K562 (cell line): Measurements from ENCODE around the gene SYNPO. TPM values are rescaled to one million over a fixed set of nuclear protein-coding genes. Genes with fewer than 3 reads are reported as not detected.

Experiments
- CUX1 ChIP-seq: fragments of 200-800 bp; sonication (Bioruptor generic); IDR thresholded peaks from 2 replicates; pipeline ENCODE4 v1.6.1; 2016; ENCODE audit warnings: missing genetic modification characterization, missing compliant biosample characterization
- GTF2E2 ChIP-seq: fragments of 200-800 bp; sonication (Bioruptor generic); IDR thresholded peaks from 2 replicates; pipeline ENCODE4 v1.6.1; 2016; ENCODE audit warnings: missing genetic modification characterization, missing compliant biosample characterization
- U2AF2 ChIP-seq: fragments of 200-400 bp; formaldehyde crosslinking; optimal IDR thresholded peaks from 2 replicates; pipeline ENCODE3; 2017; ENCODE audit warnings: low read depth, mild to moderate bottlenecking, low read length
- ZNF699 ChIP-seq: fragments of 250-450 bp; sonication (Bioruptor Pico); IDR thresholded peaks from 2 replicates; pipeline ENCODE4 v1.8.0; 2021; ENCODE audit warnings: mild to moderate bottlenecking, moderate library complexity; ENCODE audit not compliant: insufficient replicate concordance
- polyA plus RNA-seq, 8 experiments: library from polyadenylated mRNA; depleted of rRNA in 4 of 8; stranded (reverse) in 5 of 8; unstranded in 3 of 8; fragments of >200 nt; fragmentation: Nextera tagmentation in 2 of 8; fragmentation: Illumina TruSeq in 1 of 8; extraction: Ambion mirVana in 2 of 8; extraction: Trizol in 1 of 8; gene quantifications; 2 replicates each; pipeline versions ENCODE4 v1.2.1 to v1.2.3, GENCODE V29; 2011 to 2014; ENCODE audit warnings: inconsistent platforms in 1 of 8, missing spikeins in 1 of 8
- total RNA-seq, 7 experiments: library from RNA; depleted of rRNA in 6 of 7; stranded (reverse); fragments of >200 nt in 6 of 7; fragmentation: Illumina TruSeq in 2 of 7; extraction: Trizol in 2 of 7; gene quantifications; 2 replicates each; pipeline versions ENCODE4 v1.2.1 to v1.2.3, GENCODE V29; 2011 to 2021; ENCODE audit warnings: low replicate concordance in 1 of 7

SYNPO gene
- total and polyA plus RNA-seq, 9 of the 15 experiments (the other 6 are each of a cell fraction or from before 2014, with no cell fraction given), result 0.01 to 0.31 (median 0.03) TPM; not detected in 4

DNA sequence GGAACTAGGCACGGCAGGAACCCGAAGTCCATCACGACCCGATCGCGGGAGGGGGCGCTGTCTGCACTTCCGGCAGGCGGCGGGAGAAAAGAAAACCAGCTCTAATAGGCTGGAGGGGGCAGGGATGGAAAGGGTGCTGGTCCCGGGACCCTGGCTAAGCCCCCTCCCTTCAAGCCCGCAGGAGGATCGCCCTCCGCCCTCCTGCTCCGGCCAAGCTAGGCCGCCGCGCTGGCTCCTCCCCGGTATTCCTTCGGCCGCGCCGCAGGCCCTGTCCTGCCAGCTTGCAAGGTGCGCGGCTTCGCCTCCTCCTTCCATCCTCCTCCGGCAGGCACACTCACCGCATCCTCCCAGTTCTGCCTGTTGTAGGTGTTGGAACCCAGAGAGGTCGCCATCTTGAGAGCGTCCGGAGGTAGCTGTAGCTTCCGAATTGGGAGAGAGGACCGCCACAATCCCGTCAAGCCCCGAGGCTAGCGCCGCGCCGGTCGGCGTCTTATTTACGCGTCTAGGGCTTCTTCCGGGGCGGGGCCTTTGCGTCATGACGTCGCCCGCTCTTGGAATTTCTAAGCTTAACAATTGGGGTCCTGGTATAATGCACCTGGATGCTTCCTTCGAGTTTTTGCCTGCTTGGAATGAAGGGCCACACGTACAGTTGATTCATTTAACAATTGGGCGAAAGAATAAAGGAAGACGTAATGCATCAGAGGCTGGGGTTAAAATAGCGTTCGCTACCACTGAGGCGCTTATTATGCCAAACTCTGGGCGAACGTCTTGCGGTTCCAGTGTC is 60.3 kb downstream of the SYNPO start, which contains the start of gene RBM22 (continued):
- TF ChIP-seq CUX1 (CRISPR knock-in tag), result no peak
- peak; percentile 90 for TF ChIP-seq GTF2E2 (tag)
- no peak for TF ChIP-seq U2AF2
- no peak for TF ChIP-seq ZNF699 (CRISPR knock-in tag)
